CD4-positive, CD25-positive, alpha-beta regulatory T cell (primary cell): ENCODE data around the gene TRIM21. TPM values are rescaled to one million over a fixed set of nuclear protein-coding genes. Genes with fewer than 3 reads are reported as not detected.

ENCODE experiments used
- ATAC-seq, 2 donors: fragments of 150-1000 bp; cut with Tn5 transposase; one replicate each; pipeline ENCODE4 v1.10.0; 2021; ENCODE audit warnings: low read depth in 2 of 2, moderate number of reproducible peaks in 2 of 2, moderate library complexity in 1 of 2
- DNase-seq, 3 donors: peaks; one replicate each; pipeline versions ENCODE4 v3.0.0 to v3.0.0-alpha.2; 2012 to 2022; ENCODE audit warnings: mixed read lengths in 1 of 3
- H3K27ac ChIP-seq: one replicate; pipeline ENCODE4 v1.7.0; 2013; ENCODE audit warnings: mild to moderate bottlenecking, low read length; ENCODE audit not compliant: insufficient read depth, poor library complexity, severe bottlenecking
- H3K27me3 ChIP-seq: one replicate; pipeline ENCODE4 v1.7.0; 2013; ENCODE audit warnings: low read length; ENCODE audit not compliant: control insufficient read depth, insufficient read depth
- H3K36me3 ChIP-seq: one replicate; pipeline ENCODE4 v1.7.0; 2013; ENCODE audit warnings: mild to moderate bottlenecking, low read length, moderate library complexity; ENCODE audit not compliant: control insufficient read depth, insufficient read depth
- H3K4me1 ChIP-seq: 2 replicates; pipeline ENCODE4 v1.7.0; 2013; ENCODE audit warnings: mild to moderate bottlenecking, low read length; ENCODE audit not compliant: insufficient read depth, control insufficient read depth, poor library complexity, severe bottlenecking
- H3K4me3 ChIP-seq: one replicate; pipeline ENCODE4 v1.7.0; 2013; ENCODE audit warnings: low read depth, mild to moderate bottlenecking, low read length, moderate library complexity
- H3K9me3 ChIP-seq, 2 experiments: 1 replicate in 1 of 2; 2 replicates in 1 of 2; pipeline ENCODE4 v1.7.0; 2013; ENCODE audit warnings: low read length in 2 of 2, mild to moderate bottlenecking in 1 of 2, moderate library complexity in 1 of 2; ENCODE audit not compliant: control insufficient read depth in 2 of 2
- H3K27ac Mint-ChIP-seq, 3 donors: one replicate each; pipeline ENCODE4 v1.8.0; 2020 to 2022; ENCODE audit warnings: mild to moderate bottlenecking in 3 of 3, mixed read lengths in 3 of 3, moderate library complexity in 2 of 3
- H3K27me3 Mint-ChIP-seq: one replicate; pipeline ENCODE4 v1.8.0; 2022; ENCODE audit warnings: mild to moderate bottlenecking, mixed read lengths
- H3K36me3 Mint-ChIP-seq: one replicate; pipeline ENCODE4 v1.8.0; 2020; ENCODE audit warnings: mixed read lengths
- H3K4me1 Mint-ChIP-seq, 4 donors: one replicate each; pipeline ENCODE4 v1.8.0; 2020 to 2022; ENCODE audit warnings: mixed read lengths in 4 of 4, mild to moderate bottlenecking in 1 of 4
- H3K4me3 Mint-ChIP-seq, 4 donors: one replicate each; pipeline ENCODE4 v1.8.0; 2020 to 2022; ENCODE audit warnings: mild to moderate bottlenecking in 4 of 4, mixed read lengths in 4 of 4, moderate library complexity in 3 of 4
- H3K9me3 Mint-ChIP-seq, 7 donors: one replicate each; pipeline ENCODE4 v1.8.0; 2020 to 2022; ENCODE audit warnings: mixed read lengths in 7 of 7, mild to moderate bottlenecking in 3 of 7, moderate library complexity in 2 of 7
- polyA plus RNA-seq, 4 donors: library from polyadenylated mRNA; unstranded; fragments of 300-500 nt; fragmentation: Illumina TruSeq; gene quantifications; one replicate each; pipeline ENCODE4 v1.2.3, GENCODE V29; 2021
- total RNA-seq: library from RNA; stranded (reverse); gene quantifications from one replicate; pipeline ENCODE4 v1.2.3, GENCODE V29; 2022

The TRIM21 gene
- total RNA-seq (27.1 TPM), polyA plus RNA-seq (10 to 100 TPM; 60.1 to 79.3 (median 68.4) TPM)

DNA sequence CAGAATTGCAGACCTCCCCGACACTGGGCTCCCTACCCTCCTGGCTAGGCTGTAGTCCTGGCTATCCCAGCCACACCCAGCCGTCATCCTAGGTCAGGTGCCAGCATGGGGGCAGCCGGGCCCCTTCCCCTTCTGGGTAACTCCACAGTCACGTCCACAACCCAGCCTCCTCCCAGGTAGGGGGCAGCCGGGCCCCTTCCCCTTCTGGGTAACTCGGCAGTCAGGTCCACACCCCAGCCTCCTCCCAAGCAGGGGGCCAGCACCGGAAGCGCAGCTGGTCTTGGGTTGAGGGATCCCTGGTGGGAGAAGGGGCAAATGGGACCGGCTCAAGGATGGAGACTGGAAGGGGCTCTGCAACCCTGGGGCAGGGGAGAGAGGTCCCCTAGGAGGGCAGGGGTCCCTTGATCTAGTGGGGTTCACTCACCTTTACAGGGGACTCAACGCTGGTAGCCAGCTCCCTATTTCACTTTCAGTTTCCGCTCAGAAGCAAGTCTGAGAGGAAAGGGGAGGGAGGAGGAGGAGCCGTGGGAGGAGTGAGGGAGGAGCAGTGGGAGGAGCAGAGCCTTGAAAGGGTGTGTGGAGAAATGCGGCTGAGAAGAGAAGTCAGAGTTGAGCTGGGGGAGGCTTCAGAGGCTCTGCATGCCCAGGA, at the start of gene TRIM21:
Gene TRIM21, minus strand, starts transcription at position 494 of the 649 bp plus-strand sequence. CDS start 3,293 bp downstream, outside the sequence.
- Histone ChIP-seq H3K27ac (peak within 1 kb of the TSS; percentile 83), H3K27me3 (peaks cover 2% of the 10 kb centered on the region), H3K4me3 (peak within 1 kb of the TSS; percentile 90), H3K36me3 (peaks cover 20% of the 10 kb centered on the region), H3K4me1 (peaks cover 24% of the 10 kb centered on the region), H3K9me3 (no peaks in the 10 kb centered on the region)
- Mint-ChIP-seq H3K9me3 (peaks cover 0 to 6% (median 3%) of the 10 kb centered on the region in 7 donors), H3K4me1 (peaks cover 29 to 54% (median 40%) of the 10 kb centered on the region in 4 donors), H3K4me3 (peak within 1 kb of the TSS; percentile 83 to 96 (median 93)), H3K27ac (peak within 1 kb of the TSS; percentile 94 to 98 (median 95)), H3K27me3 (peaks cover 34% of the 10 kb centered on the region), H3K36me3 (peaks cover 33% of the 10 kb centered on the region)
- peak; percentile 98 for ATAC-seq
- peak; percentile 77 to 94 (median 89) for DNase-seq

DNA sequence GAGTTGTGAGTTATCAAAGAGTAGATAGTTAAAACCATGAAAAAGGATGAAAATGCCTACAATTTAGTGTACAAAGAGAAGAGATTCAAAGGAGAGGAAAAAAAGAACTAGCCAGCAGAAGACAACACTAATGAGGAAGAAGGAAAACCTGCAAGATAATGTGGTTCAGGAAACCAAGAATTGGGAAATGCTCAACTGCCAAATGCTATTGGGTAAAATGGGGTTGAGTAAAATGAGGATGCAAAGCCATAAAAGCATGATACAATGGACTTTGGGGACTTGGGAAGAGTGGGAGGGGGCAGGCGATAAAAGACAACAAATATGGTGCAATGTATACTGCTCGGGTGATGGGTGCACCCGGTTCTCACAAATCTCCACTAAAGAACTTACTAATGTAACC, 48.0 kb upstream of the TRIM21 start:
- Histone ChIP-seq H3K4me1 (no peaks in the 10 kb centered on the region), H3K36me3 (no peaks in the 10 kb centered on the region), H3K9me3 (no peaks in the 10 kb centered on the region), H3K27me3 (peaks cover 3% of the 10 kb centered on the region), H3K27ac (no peak overlapping the region), H3K4me3 (no peak overlapping the region)
- H3K36me3 Mint-ChIP-seq: no peaks in the 10 kb centered on the region
- H3K9me3 Mint-ChIP-seq: peaks cover 0 to 4% (median 2%) of the 10 kb centered on the region in 7 donors
- H3K4me1 Mint-ChIP-seq: no peaks in the 10 kb centered on the region
- H3K27me3 Mint-ChIP-seq: no peaks in the 10 kb centered on the region
- DNase-seq (no peak), ATAC-seq (no peak)
- H3K4me3 Mint-ChIP-seq: no peak overlapping the region
- no peak overlapping the region for H3K27ac Mint-ChIP-seq

DNA sequence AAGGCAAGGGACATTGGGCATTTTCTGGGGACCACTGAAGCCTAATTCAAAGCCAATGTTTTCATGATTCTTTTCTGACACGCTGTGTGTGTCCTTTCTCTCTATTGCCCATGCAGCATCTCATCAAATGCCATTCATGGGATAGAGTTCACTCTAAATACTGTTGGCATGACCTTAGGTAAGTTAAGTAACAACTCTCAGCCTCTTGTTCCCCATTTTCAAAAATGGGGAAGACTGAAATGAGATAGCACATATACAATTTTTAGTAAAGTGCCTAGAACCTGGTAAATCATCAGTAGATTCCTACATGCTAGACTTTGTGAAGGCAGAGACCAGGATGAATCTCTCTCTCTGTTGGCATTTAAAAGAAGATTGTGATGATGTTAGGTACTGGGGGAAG, 42.9 kb upstream of the TRIM21 start:
- H3K4me3 ChIP-seq: no peak overlapping the region
- Mint-ChIP-seq H3K36me3 (no peaks in the 10 kb centered on the region), H3K27ac (no peak overlapping the region), H3K27me3 (peaks cover 9% of the 10 kb centered on the region), H3K4me1 (no peaks in the 10 kb centered on the region), H3K9me3 (peaks cover 0 to 4% (median 3%) of the 10 kb centered on the region in 7 donors), H3K4me3 (no peak overlapping the region)
- no peak overlapping the region for H3K27ac ChIP-seq
- no peaks in the 10 kb centered on the region for H3K36me3 ChIP-seq
- H3K9me3 ChIP-seq: no peaks in the 10 kb centered on the region
- H3K27me3 ChIP-seq: peaks cover 9% of the 10 kb centered on the region
- no peak for DNase-seq
- no peaks in the 10 kb centered on the region for H3K4me1 ChIP-seq
- no peak for ATAC-seq

GRCh38 chr11:4433856-4434255, 40.4 kb upstream of the TRIM21 start:
- H3K4me1 ChIP-seq: no peaks in the 10 kb centered on the region
- H3K4me3 ChIP-seq: no peak overlapping the region
- H3K4me3 Mint-ChIP-seq: no peak overlapping the region
- H3K9me3 ChIP-seq: no peaks in the 10 kb centered on the region
- H3K27ac Mint-ChIP-seq: no peak overlapping the region
- no peaks in the 10 kb centered on the region for H3K36me3 Mint-ChIP-seq
- no peaks in the 10 kb centered on the region for H3K4me1 Mint-ChIP-seq
- no peak overlapping the region for H3K27ac ChIP-seq
- no peaks in the 10 kb centered on the region for H3K36me3 ChIP-seq
- peaks cover 0 to 3% (median under 1%) of the 10 kb centered on the region in 7 donors for H3K9me3 Mint-ChIP-seq
- H3K27me3 Mint-ChIP-seq: peaks cover 9% of the 10 kb centered on the region
- H3K27me3 ChIP-seq: peaks cover 9% of the 10 kb centered on the region
- ATAC-seq (no peak), DNase-seq (no peak)

DNA sequence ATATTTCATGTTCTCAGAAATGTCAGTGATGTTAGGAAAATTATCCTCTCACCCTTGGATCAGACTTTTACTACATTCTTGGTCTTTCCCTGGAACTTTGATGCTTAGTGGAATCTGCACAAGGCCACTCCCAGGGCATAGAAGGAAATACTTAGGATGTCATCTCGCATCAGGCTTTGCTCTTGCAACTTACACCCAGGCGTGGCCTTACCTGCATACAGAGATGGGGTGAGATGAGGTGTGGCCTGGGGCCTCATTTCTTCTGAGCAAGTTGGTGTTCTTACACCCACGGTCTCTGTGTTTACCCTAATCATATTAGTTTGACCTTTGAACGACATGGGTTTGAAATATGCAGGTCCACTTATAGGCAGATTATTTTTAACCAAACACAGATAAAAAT, 36.5 kb upstream of the TRIM21 start:
- Histone ChIP-seq H3K4me3 (no peak overlapping the region), H3K36me3 (no peaks in the 10 kb centered on the region), H3K27me3 (peaks cover 1% of the 10 kb centered on the region), H3K9me3 (no peaks in the 10 kb centered on the region), H3K27ac (no peak overlapping the region), H3K4me1 (no peaks in the 10 kb centered on the region)
- ATAC-seq: no peak
- H3K4me3 Mint-ChIP-seq: no peak overlapping the region
- no peak overlapping the region for H3K27ac Mint-ChIP-seq
- H3K36me3 Mint-ChIP-seq: no peaks in the 10 kb centered on the region
- DNase-seq: no peak
- peaks cover 0 to 2% (median 0%) of the 10 kb centered on the region in 7 donors for H3K9me3 Mint-ChIP-seq
- H3K4me1 Mint-ChIP-seq: no peaks in the 10 kb centered on the region
- peaks cover 9% of the 10 kb centered on the region for H3K27me3 Mint-ChIP-seq

DNA sequence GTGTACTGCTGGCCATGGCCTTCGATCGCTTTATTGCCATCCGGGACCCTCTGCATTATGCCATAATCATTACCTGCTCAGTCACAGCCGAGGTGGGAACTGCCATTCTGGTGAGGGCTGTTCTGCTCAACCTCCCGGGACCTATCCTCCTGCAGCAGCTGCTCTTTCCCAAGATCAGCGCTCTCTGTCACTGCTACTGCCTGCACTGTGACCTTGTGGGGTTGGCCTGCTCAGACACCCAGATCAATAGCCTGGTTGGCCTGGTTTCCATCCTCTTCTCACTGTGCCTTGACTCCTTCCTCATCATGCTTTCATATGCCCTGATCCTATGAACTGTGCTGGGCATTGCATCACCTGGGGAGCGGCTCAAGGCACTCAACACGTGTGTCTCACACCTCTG, 24.9 kb upstream of the TRIM21 start:
- Mint-ChIP-seq H3K27ac (no peak overlapping the region), H3K27me3 (peaks cover 13% of the 10 kb centered on the region), H3K4me1 (no peaks in the 10 kb centered on the region), H3K36me3 (no peaks in the 10 kb centered on the region), H3K4me3 (no peak overlapping the region), H3K9me3 (no peaks in the 10 kb centered on the region)
- Histone ChIP-seq H3K4me1 (no peaks in the 10 kb centered on the region), H3K27ac (no peak overlapping the region), H3K27me3 (peaks cover 2% of the 10 kb centered on the region), H3K4me3 (no peak overlapping the region), H3K36me3 (no peaks in the 10 kb centered on the region), H3K9me3 (no peaks in the 10 kb centered on the region)
- no peak for ATAC-seq
- DNase-seq: no peak

- DNase-seq (no peak), ATAC-seq (no peak)
- Histone ChIP-seq H3K36me3 (no peaks in the 10 kb centered on the region), H3K9me3 (no peaks in the 10 kb centered on the region), H3K27ac (no peak overlapping the region), H3K4me1 (no peaks in the 10 kb centered on the region), H3K27me3 (peaks cover 2% of the 10 kb centered on the region), H3K4me3 (no peak overlapping the region)
- Mint-ChIP-seq H3K27me3 (peaks cover 13% of the 10 kb centered on the region), H3K4me1 (no peaks in the 10 kb centered on the region), H3K4me3 (no peak overlapping the region), H3K27ac (no peak overlapping the region), H3K9me3 (no peaks in the 10 kb centered on the region), H3K36me3 (no peaks in the 10 kb centered on the region)
Observed at GRCh38 chr11:4416816-4417215, 23.3 kb upstream of the TRIM21 start.

DNA sequence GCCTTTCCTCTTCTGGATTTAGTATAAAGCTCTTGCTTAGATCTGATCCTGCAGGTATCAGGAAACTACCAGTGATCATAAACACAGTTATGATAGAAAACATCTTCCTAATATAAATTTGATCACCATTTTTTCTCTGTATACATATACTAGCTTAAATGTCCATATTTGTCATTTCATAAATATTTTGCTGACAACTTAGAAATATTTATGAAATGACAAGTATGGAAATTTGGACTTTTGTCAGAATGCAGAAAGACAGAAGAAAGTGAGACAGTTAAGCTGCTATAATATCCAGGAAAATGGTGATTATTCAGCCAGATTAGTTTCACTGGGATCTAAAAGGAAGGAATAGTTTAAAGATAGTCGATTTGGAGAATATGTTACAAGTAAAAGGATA, 22.8 kb upstream of the TRIM21 start:
- Mint-ChIP-seq H3K36me3 (no peaks in the 10 kb centered on the region), H3K9me3 (no peaks in the 10 kb centered on the region), H3K27ac (no peak overlapping the region), H3K4me1 (no peaks in the 10 kb centered on the region), H3K4me3 (no peak overlapping the region), H3K27me3 (peaks cover 13% of the 10 kb centered on the region)
- H3K4me3 ChIP-seq: no peak overlapping the region
- peaks cover 2% of the 10 kb centered on the region for H3K27me3 ChIP-seq
- no peaks in the 10 kb centered on the region for H3K4me1 ChIP-seq
- ATAC-seq (no peak), DNase-seq (no peak)
- H3K9me3 ChIP-seq: no peaks in the 10 kb centered on the region
- no peaks in the 10 kb centered on the region for H3K36me3 ChIP-seq
- H3K27ac ChIP-seq: no peak overlapping the region
